ENCODE data around the gene VAV3. TPM values are rescaled to one million over a fixed set of nuclear protein-coding genes. Genes with fewer than 3 reads are reported as not detected.

The VAV3 gene
- total RNA-seq, 4 donors from 2014 or later = 1.9 to 5.8 (median 3.0) TPM

- no peak for DNase-seq (ENCODE audit: extremely low spot score)
- H3K27ac ChIP-seq (replicated peaks in 1 of 4) = no peak overlapping the region
- WGBS = 70% methylated on average over 6 of the region's 6 CpGs
- no peaks in the 10 kb centered on the region for H3K27me3 ChIP-seq
- H3K36me3 ChIP-seq = no peaks in the 10 kb centered on the region
- no peaks in the 10 kb centered on the region for H3K9me3 ChIP-seq
- peaks cover 0 to 4% (median 0%) of the 10 kb centered on the region in 4 donors for H3K4me1 ChIP-seq
- TF ChIP-seq POLR2A (IDR thresholded peaks at IDR 0.05; ENCODE audit: low read depth) (no peak), POLR2AphosphoS5 (IDR thresholded peaks at IDR 0.05) (no peak), EP300 (IDR thresholded peaks at IDR 0.05) (no peak), CTCF (IDR thresholded peaks at IDR 0.05) (no peak)
- H3K4me3 ChIP-seq = no peak overlapping the region
- intact Hi-C loops (cut with DNase I) = no loop called here
These were observed 64.7 kb downstream of the VAV3 start for GRCh38 chr1:107900090-107900945.

- Histone ChIP-seq H3K27me3 (no peaks in the 10 kb centered on the region), H3K4me3 (no peak overlapping the region), H3K9me3 (no peaks in the 10 kb centered on the region), H3K36me3 (no peaks in the 10 kb centered on the region), H3K4me1 (peaks cover 0 to 4% (median 0%) of the 10 kb centered on the region in 4 donors), H3K27ac (replicated peaks in 1 of 4) (no peak overlapping the region)
- no peak for TF ChIP-seq POLR2AphosphoS5 (IDR thresholded peaks at IDR 0.05)
- no peak for TF ChIP-seq POLR2A (IDR thresholded peaks at IDR 0.05; ENCODE audit: low read depth)
- TF ChIP-seq EP300 (IDR thresholded peaks at IDR 0.05) = no peak
- TF ChIP-seq CTCF (IDR thresholded peaks at IDR 0.05) = no peak
- WGBS = 84% methylated on average over 2 of the region's 2 CpGs
- intact Hi-C loops (cut with DNase I) = no loop called here
- DNase-seq (ENCODE audit: extremely low spot score) = no peak
These were observed 65.3 kb downstream of the VAV3 start for GRCh38 chr1:107899655-107900054.

GRCh38 chr1:107897438-107898345 is 67.3 kb downstream of the VAV3 start:
- peaks cover 0 to 4% (median 0%) of the 10 kb centered on the region in 4 donors for H3K4me1 ChIP-seq
- H3K9me3 ChIP-seq = no peaks in the 10 kb centered on the region
- no peaks in the 10 kb centered on the region for H3K36me3 ChIP-seq
- intact Hi-C loops (cut with DNase I) = no loop called here
- WGBS = 67% methylated on average over 8 of the region's 8 CpGs
- DNase-seq (ENCODE audit: extremely low spot score) = no peak
- H3K4me3 ChIP-seq = no peak overlapping the region
- no peaks in the 10 kb centered on the region for H3K27me3 ChIP-seq
- TF ChIP-seq POLR2A (IDR thresholded peaks at IDR 0.05; ENCODE audit: low read depth) (no peak), EP300 (IDR thresholded peaks at IDR 0.05) (no peak), POLR2AphosphoS5 (IDR thresholded peaks at IDR 0.05) (no peak), CTCF (IDR thresholded peaks at IDR 0.05) (no peak)
- no peak overlapping the region for H3K27ac ChIP-seq (replicated peaks in 1 of 4)

- H3K9me3 ChIP-seq = no peaks in the 10 kb centered on the region
- TF ChIP-seq POLR2AphosphoS5 (IDR thresholded peaks at IDR 0.05) (no peak), CTCF (IDR thresholded peaks at IDR 0.05) (no peak), EP300 (IDR thresholded peaks at IDR 0.05) (no peak), POLR2A (IDR thresholded peaks at IDR 0.05; ENCODE audit: low read depth) (no peak)
- H3K36me3 ChIP-seq = no peaks in the 10 kb centered on the region
- WGBS = 73% methylated on average over 1 of the region's 1 CpG
- peaks cover 0 to 4% (median 0%) of the 10 kb centered on the region in 4 donors for H3K4me1 ChIP-seq
- no peaks in the 10 kb centered on the region for H3K27me3 ChIP-seq
- no peak for DNase-seq (ENCODE audit: extremely low spot score)
- H3K27ac ChIP-seq (replicated peaks in 1 of 4) = no peak overlapping the region
- H3K4me3 ChIP-seq = no peak overlapping the region
- intact Hi-C loops (cut with DNase I) = no loop called here
These were observed 68.0 kb downstream of the VAV3 start for GRCh38 chr1:107896936-107897335.
